ENCODE results near the gene SORCS1. TPM values are rescaled to one million over a fixed set of nuclear protein-coding genes. Genes with fewer than 3 reads are reported as not detected.

SORCS1 gene
- total RNA-seq, 1 experiment from 2014 or later: 1.7 TPM

- no peaks in the 10 kb centered on the region for H3K23me2 ChIP-seq (ENCODE audit: insufficient read length, low read depth, low read length, poor library complexity, severe bottlenecking)
- H4K5ac ChIP-seq (ENCODE audit: insufficient read length, low read depth, low read length): no peak overlapping the region
- H4K8ac ChIP-seq (replicated peaks; ENCODE audit: insufficient read length, low read depth, low read length): no peak overlapping the region
- H3K9me3 Mint-ChIP-seq: no peaks in the 10 kb centered on the region
- no peak overlapping the region for H3T11ph ChIP-seq (ENCODE audit: low read length)
- H2BK15ac ChIP-seq (ENCODE audit: low read depth, low read length): no peak overlapping the region
- H2AK5ac ChIP-seq (ENCODE audit: insufficient read length, low read length): no peak overlapping the region
- H2BK5ac ChIP-seq (ENCODE audit: insufficient read length, low read length): no peak overlapping the region
- no peak overlapping the region for H3K27ac ChIP-seq (ENCODE audit: insufficient read length, low read depth, low read length)
- H3K4me2 ChIP-seq (ENCODE audit: insufficient read depth, insufficient read length, low read length): no peak overlapping the region
- no peak overlapping the region for H2AFZ ChIP-seq (ENCODE audit: low read length)
- no peak overlapping the region for H3K14ac ChIP-seq (ENCODE audit: insufficient read depth, low read length)
- no CpG with 5 or more reads among the region's 2 CpGs for WGBS (ENCODE audit: extremely low coverage, insufficient read length, low lambda C conversion rate)
- H3K23ac ChIP-seq (ENCODE audit: insufficient read length, low read depth, low read length): no peak overlapping the region
- no peak overlapping the region for H3K56ac ChIP-seq (ENCODE audit: insufficient read length, low read depth, low read length)
- H3K9me3 ChIP-seq (ENCODE audit: control insufficient read depth, low read depth, low read length): no peaks in the 10 kb centered on the region
- no peaks in the 10 kb centered on the region for H3K79me2 ChIP-seq (ENCODE audit: insufficient read depth, low read length)
- no peak overlapping the region for H2BK120ac ChIP-seq (ENCODE audit: low read depth, low read length, poor library complexity, severe bottlenecking)
- H4K91ac ChIP-seq (ENCODE audit: insufficient read length, low read depth, low read length): no peak overlapping the region
- H3K4me1 ChIP-seq (ENCODE audit: insufficient read depth, low read length): no peaks in the 10 kb centered on the region
- H3K4me3 Mint-ChIP-seq: no peak overlapping the region
- H3K36me3 Mint-ChIP-seq (ENCODE audit: insufficient read depth in 1 of 3, low read depth in 3 of 3): peaks cover 0 to 1% (median 0%) of the 10 kb centered on the region in 3 experiments; a peak in 1 of 7 replicates
- no peak overlapping the region for H2BK20ac ChIP-seq (ENCODE audit: low read depth, low read length, poor library complexity, severe bottlenecking)
- no peak overlapping the region for H3K9ac ChIP-seq (ENCODE audit: extremely low read depth, insufficient read length, low read length)
- no peaks in the 10 kb centered on the region for H3K27me3 ChIP-seq (ENCODE audit: insufficient read depth, low read length)
- no peak for TF ChIP-seq CTCF (conservative IDR thresholded peaks at IDR 0.05)
- DNase-seq: no peak
- H3K79me1 ChIP-seq (ENCODE audit: insufficient read depth, low read depth, low read length, poor library complexity, severe bottlenecking): no peaks in the 10 kb centered on the region
- no peaks in the 10 kb centered on the region for H3K4me1 Mint-ChIP-seq
- no peak overlapping the region for H3K4ac ChIP-seq (ENCODE audit: low read depth, low read length)
- no peak overlapping the region for H3K18ac ChIP-seq (ENCODE audit: insufficient read length, low read depth, low read length)
- no peaks in the 10 kb centered on the region for H4K20me1 ChIP-seq (ENCODE audit: control insufficient read depth, insufficient read depth, insufficient read length)
- no peaks in the 10 kb centered on the region for H3K27me3 Mint-ChIP-seq (ENCODE audit: low read depth)
- no peak overlapping the region for H3K27ac Mint-ChIP-seq
- H2BK12ac ChIP-seq (ENCODE audit: insufficient read length, low read depth, low read length): no peak overlapping the region
These were observed 73.4 kb downstream of the SORCS1 start for GRCh38 chr10:107091126-107091525.

All from H9 (cell line).